Astrocyte of the cerebellum (primary cell): ENCODE measurements around the gene TXNL4B.

Source experiments
- DNase-seq: peaks from one replicate; pipeline ENCODE4 v3.0.0-alpha.2; 2011; ENCODE audit warnings: low read depth
- H3K4me3 ChIP-seq: 2 replicates; pipeline ENCODE4 v1.5.1; 2011; ENCODE audit warnings: mild to moderate bottlenecking, low read depth, low read length, moderate library complexity
- CTCF ChIP-seq: IDR thresholded peaks from 2 replicates; pipeline ENCODE4 v1.5.1; 2012; ENCODE audit warnings: low read length, low read depth, moderate library complexity, mild to moderate bottlenecking; ENCODE audit errors: missing control alignments
- in situ Hi-C: cut with HindIII; loops from 2 replicates; pipeline ENCODE4 v1.10.0; 2017; ENCODE audit warnings: low sequenced_read_pairs

Gene TXNL4B

GRCh38 chr16:72108353-72109102 is 15.1 kb upstream of the TXNL4B start:
- in situ Hi-C loops = no loop called here
- no peak for DNase-seq
- no peak overlapping the region for H3K4me3 ChIP-seq
- TF ChIP-seq CTCF = no peak

GRCh38 chr16:72107371-72107770 is 14.0 kb upstream of the TXNL4B start:
- no peak overlapping the region for H3K4me3 ChIP-seq
- in situ Hi-C loops = no loop called here
- no peak for DNase-seq
- TF ChIP-seq CTCF = no peak

GRCh38 chr16:72105978-72106377 is 12.6 kb upstream of the TXNL4B start:
- no peak overlapping the region for H3K4me3 ChIP-seq
- in situ Hi-C loops = no loop called here
- DNase-seq = no peak
- TF ChIP-seq CTCF = no peak

- no peak for DNase-seq
- no peak overlapping the region for H3K4me3 ChIP-seq
- in situ Hi-C loops = no loop called here
- no peak for TF ChIP-seq CTCF
These were observed 11.5 kb upstream of the TXNL4B start for GRCh38 chr16:72104905-72105304.

- TF ChIP-seq CTCF = no peak
- H3K4me3 ChIP-seq = no peak overlapping the region
- DNase-seq = no peak
- in situ Hi-C loops = no loop called here
These were observed 7.8 kb upstream of the TXNL4B start for GRCh38 chr16:72101195-72101594.

GRCh38 chr16:72099377-72099818 is 6.0 kb upstream of the TXNL4B start:
- peak; percentile 58 for TF ChIP-seq CTCF
- in situ Hi-C loops = no loop called here
- DNase-seq = peak; percentile 18
- no peak overlapping the region for H3K4me3 ChIP-seq
